ENCODE measurements around the gene PUS10. TPM values are rescaled to one million over a fixed set of nuclear protein-coding genes. Genes with fewer than 3 reads are reported as not detected.

PUS10 gene
- total and polyA plus RNA-seq, 2 of the 13 experiments (the other 11 are each of a cell fraction or from before 2014, with no cell fraction given), result 41.4 to 44.3 TPM

DNA sequence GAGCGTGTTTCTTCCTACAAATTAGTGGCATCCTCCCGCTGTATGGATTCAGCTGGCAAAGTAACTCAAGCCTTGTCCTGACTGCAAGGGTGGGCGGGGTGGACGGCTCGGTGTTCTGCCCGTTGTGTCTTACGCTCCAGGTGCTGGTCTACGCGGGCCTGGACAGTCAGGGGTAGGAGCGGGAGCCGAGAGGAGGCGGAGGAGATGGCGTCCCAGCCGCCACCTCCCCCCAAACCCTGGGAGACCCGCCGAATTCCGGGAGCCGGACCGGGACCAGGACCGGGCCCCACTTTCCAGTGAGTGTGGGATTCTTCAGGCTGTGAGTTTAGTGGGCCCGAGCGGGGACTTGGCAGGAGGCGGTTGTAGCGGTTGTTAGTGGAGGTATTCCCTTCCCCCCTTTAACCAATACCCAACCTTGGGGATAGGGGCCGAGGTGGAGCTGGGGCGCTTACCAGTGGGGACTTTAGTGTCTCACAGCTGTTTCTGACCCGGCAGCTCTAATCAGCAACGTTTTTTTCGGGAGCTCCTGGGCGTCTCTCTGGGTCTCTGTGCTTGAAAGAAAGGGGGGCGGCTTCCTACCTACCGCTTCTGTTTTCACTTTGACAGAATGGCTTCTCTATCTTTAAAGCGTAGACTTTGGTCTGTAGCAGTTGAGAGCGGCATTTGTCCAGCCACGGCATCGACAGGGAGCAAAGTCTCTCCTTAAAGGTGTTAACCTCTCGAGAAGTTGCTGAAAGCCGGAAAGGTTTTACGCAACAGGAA lies at the start of gene PUS10, which contains the start of gene PEX13 (continued):
- TF ChIP-seq, protein P1, sequence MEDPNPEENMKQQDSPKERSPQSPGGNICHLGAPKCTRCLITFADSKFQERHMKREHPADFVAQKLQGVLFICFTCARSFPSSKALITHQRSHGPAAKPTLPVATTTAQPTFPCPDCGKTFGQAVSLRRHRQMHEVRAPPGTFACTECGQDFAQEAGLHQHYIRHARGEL (CRISPR knock-in tag; IDR thresholded peaks at IDR 0.05), result no peak
- TF ChIP-seq, protein P2, sequence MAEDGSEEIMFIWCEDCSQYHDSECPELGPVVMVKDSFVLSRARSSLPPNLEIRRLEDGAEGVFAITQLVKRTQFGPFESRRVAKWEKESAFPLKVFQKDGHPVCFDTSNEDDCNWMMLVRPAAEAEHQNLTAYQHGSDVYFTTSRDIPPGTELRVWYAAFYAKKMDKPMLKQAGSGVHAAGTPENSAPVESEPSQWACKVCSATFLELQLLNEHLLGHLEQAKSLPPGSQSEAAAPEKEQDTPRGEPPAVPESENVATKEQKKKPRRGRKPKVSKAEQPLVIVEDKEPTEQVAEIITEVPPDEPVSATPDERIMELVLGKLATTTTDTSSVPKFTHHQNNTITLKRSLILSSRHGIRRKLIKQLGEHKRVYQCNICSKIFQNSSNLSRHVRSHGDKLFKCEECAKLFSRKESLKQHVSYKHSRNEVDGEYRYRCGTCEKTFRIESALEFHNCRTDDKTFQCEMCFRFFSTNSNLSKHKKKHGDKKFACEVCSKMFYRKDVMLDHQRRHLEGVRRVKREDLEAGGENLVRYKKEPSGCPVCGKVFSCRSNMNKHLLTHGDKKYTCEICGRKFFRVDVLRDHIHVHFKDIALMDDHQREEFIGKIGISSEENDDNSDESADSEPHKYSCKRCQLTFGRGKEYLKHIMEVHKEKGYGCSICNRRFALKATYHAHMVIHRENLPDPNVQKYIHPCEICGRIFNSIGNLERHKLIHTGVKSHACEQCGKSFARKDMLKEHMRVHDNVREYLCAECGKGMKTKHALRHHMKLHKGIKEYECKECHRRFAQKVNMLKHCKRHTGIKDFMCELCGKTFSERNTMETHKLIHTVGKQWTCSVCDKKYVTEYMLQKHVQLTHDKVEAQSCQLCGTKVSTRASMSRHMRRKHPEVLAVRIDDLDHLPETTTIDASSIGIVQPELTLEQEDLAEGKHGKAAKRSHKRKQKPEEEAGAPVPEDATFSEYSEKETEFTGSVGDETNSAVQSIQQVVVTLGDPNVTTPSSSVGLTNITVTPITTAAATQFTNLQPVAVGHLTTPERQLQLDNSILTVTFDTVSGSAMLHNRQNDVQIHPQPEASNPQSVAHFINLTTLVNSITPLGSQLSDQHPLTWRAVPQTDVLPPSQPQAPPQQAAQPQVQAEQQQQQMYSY (CRISPR knock-in tag; IDR thresholded peaks at IDR 0.05), result no peak
- 0 out of 2 replicates have a peak, but pooled peaks have one; percentile 44 for TF ChIP-seq SP4 (CRISPR knock-in tag; IDR thresholded peaks at IDR 0.05)
- TF ChIP-seq DNMT3B (CRISPR knock-in tag; conservative IDR thresholded peaks at IDR 0.05), result peak; percentile 37; the same call in 1 of the 2 replicates
- 0 out of 2 replicates have a peak, but pooled peaks have one; percentile 51 for TF ChIP-seq ZNF510 (CRISPR knock-in tag; IDR thresholded peaks at IDR 0.05; ENCODE audit: low read depth)
- no peak for TF ChIP-seq U2AF2 (IDR thresholded peaks at IDR 0.05; ENCODE audit: low read depth, low read length)
- TF ChIP-seq CBX5 (CRISPR knock-in tag; IDR thresholded peaks at IDR 0.05; ENCODE audit: borderline replicate concordance), result peak; percentile 91; the same call in 1 of the 2 replicates
- peak; percentile 85 for TF ChIP-seq MED8 (CRISPR knock-in tag; IDR thresholded peaks at IDR 0.05; ENCODE audit: insufficient replicate concordance)
- TF ChIP-seq ZFP36L1 (CRISPR knock-in tag; IDR thresholded peaks at IDR 0.05), result no peak; the same call in 1 of the 2 replicates
- TF ChIP-seq GATAD1 (CRISPR knock-in tag; IDR thresholded peaks at IDR 0.05), result peak; percentile 65; the same call in 1 of the 2 replicates
- peak; percentile 92 for TF ChIP-seq ZNF563 (CRISPR knock-in tag; IDR thresholded peaks at IDR 0.05)
- TF ChIP-seq, protein P3, sequence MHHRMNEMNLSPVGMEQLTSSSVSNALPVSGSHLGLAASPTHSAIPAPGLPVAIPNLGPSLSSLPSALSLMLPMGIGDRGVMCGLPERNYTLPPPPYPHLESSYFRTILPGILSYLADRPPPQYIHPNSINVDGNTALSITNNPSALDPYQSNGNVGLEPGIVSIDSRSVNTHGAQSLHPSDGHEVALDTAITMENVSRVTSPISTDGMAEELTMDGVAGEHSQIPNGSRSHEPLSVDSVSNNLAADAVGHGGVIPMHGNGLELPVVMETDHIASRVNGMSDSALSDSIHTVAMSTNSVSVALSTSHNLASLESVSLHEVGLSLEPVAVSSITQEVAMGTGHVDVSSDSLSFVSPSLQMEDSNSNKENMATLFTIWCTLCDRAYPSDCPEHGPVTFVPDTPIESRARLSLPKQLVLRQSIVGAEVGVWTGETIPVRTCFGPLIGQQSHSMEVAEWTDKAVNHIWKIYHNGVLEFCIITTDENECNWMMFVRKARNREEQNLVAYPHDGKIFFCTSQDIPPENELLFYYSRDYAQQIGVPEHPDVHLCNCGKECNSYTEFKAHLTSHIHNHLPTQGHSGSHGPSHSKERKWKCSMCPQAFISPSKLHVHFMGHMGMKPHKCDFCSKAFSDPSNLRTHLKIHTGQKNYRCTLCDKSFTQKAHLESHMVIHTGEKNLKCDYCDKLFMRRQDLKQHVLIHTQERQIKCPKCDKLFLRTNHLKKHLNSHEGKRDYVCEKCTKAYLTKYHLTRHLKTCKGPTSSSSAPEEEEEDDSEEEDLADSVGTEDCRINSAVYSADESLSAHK (CRISPR knock-in tag; IDR thresholded peaks at IDR 0.05; ENCODE audit: borderline replicate concordance), result no peak
- no peak for TF ChIP-seq GZF1 (CRISPR knock-in tag; IDR thresholded peaks at IDR 0.05)
- TF ChIP-seq ATAD3A (CRISPR knock-in tag; IDR thresholded peaks at IDR 0.05), result no peak
- TF ChIP-seq KLF11 (CRISPR knock-in tag; IDR thresholded peaks at IDR 0.05), result 0 out of 2 replicates have a peak, but pooled peaks have one; percentile 6
- TF ChIP-seq NRL (CRISPR knock-in tag; IDR thresholded peaks at IDR 0.05; ENCODE audit: borderline replicate concordance), result peak; percentile 86
- peak; percentile 87 for TF ChIP-seq ZMYM4 (CRISPR knock-in tag; IDR thresholded peaks at IDR 0.05)
- no peak for TF ChIP-seq NFE2 (CRISPR knock-in tag; IDR thresholded peaks at IDR 0.05)
- TF ChIP-seq ZNF570 (CRISPR knock-in tag; IDR thresholded peaks at IDR 0.05; ENCODE audit: borderline replicate concordance), result peak; percentile 90
- 0 out of 2 replicates have a peak, but pooled peaks have one; percentile 55 for TF ChIP-seq ZZZ3 (CRISPR knock-in tag; IDR thresholded peaks at IDR 0.05; ENCODE audit: borderline replicate concordance)
- TF ChIP-seq, protein P4, sequence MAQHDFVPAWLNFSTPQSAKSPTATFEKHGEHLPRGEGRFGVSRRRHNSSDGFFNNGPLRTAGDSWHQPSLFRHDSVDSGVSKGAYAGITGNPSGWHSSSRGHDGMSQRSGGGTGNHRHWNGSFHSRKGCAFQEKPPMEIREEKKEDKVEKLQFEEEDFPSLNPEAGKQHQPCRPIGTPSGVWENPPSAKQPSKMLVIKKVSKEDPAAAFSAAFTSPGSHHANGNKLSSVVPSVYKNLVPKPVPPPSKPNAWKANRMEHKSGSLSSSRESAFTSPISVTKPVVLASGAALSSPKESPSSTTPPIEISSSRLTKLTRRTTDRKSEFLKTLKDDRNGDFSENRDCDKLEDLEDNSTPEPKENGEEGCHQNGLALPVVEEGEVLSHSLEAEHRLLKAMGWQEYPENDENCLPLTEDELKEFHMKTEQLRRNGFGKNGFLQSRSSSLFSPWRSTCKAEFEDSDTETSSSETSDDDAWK (CRISPR knock-in tag; IDR thresholded peaks at IDR 0.05), result no peak
- TF ChIP-seq CCDC6 (CRISPR knock-in tag; IDR thresholded peaks at IDR 0.05), result peak; percentile 94; the same call in 1 of the 2 replicates

Data from HepG2 (cell line).